ENCODE results near the gene MYO3B. TPM values are rescaled to one million over a fixed set of nuclear protein-coding genes. Genes with fewer than 3 reads are reported as not detected.

Gene MYO3B
- total RNA-seq, 4 donors from 2014 or later = 0.48 TPM; not detected in 3

DNA sequence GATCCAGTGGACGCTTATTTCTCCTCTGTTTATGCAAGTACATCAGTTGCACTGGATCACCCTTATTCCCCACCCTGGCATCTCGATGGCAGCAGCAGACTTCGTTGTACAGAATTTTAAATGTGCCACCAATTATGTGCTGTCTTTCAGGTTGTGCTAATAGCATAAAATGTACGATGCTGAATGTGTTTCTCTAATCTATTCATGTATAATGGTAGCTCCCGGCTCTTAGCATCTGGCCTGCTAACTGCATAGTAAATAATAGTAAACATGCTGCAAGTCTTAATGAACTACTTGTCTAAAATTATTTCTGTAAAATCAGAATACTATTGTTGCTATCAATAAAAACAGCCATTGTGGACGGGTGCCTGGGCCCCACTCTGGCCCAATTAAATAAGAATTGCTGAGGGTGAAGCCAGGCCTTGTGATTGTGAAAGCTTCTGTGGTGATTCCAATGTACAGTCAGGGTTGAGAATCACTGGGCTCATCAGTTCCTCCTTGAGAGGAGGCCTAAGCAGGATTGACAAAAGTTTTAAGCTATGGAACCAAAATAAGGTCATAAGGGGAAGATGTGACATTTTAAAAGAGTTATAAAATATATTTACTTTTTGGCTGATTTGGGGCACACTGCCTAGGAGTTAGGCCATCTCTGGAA lies 14.4 kb upstream of the MYO3B start:
- intact Hi-C loops (cut with DNase I; ENCODE audit: low total_unique reads) (no loop called here), in situ Hi-C loops (cut with MboI; ENCODE audit: low pct_ligation_motif_present in 1 of 4, low pct_unique_long_range_greater_than_20kb in 1 of 4, low sequenced_read_pairs in 3 of 4) (no loop called here)
- Histone ChIP-seq H3K4me1 (no peaks in the 10 kb centered on the region), H3K9me3 (no peaks in the 10 kb centered on the region), H3K27ac (no peak overlapping the region), H3K27me3 (no peaks in the 10 kb centered on the region), H3K36me3 (no peaks in the 10 kb centered on the region), H3K4me3 (no peak overlapping the region)
- TF ChIP-seq, protein P1, sequence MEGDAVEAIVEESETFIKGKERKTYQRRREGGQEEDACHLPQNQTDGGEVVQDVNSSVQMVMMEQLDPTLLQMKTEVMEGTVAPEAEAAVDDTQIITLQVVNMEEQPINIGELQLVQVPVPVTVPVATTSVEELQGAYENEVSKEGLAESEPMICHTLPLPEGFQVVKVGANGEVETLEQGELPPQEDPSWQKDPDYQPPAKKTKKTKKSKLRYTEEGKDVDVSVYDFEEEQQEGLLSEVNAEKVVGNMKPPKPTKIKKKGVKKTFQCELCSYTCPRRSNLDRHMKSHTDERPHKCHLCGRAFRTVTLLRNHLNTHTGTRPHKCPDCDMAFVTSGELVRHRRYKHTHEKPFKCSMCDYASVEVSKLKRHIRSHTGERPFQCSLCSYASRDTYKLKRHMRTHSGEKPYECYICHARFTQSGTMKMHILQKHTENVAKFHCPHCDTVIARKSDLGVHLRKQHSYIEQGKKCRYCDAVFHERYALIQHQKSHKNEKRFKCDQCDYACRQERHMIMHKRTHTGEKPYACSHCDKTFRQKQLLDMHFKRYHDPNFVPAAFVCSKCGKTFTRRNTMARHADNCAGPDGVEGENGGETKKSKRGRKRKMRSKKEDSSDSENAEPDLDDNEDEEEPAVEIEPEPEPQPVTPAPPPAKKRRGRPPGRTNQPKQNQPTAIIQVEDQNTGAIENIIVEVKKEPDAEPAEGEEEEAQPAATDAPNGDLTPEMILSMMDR (IDR thresholded peaks at IDR 0.05) = no peak
- TF ChIP-seq POLR2AphosphoS5 (IDR thresholded peaks at IDR 0.05) = no peak
- TF ChIP-seq EP300 (IDR thresholded peaks at IDR 0.05; ENCODE audit: low read depth) = no peak
- no peak for TF ChIP-seq POLR2A (IDR thresholded peaks at IDR 0.05)
- DNase-seq = no peak
- 78 to 89% methylated on average over 3 to 6 of the region's 6 CpGs for WGBS, 2 donors (ENCODE audit: low coverage in 1 of 2)

DNA sequence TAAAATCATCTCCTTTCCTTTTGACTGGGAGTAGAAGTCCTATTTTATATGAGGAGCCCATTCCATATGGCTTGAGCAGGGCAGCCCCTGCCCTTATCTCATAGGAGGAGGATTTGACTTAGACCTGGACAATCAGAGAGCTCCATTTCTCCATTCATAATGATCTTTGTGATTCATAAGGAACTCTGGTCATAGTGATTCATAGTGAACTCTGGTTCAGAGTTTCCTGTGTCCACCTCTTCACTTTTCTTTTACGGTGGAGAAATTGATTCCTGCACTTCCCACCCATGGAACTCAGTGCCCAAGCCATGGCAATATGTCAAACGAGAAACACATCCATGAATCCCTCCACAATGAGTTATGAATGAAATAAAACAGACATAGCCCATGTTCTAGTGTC lies 12.8 kb upstream of the MYO3B start:
- intact Hi-C loops (cut with DNase I; ENCODE audit: low total_unique reads) (no loop called here), in situ Hi-C loops (cut with MboI; ENCODE audit: low pct_ligation_motif_present in 1 of 4, low pct_unique_long_range_greater_than_20kb in 1 of 4, low sequenced_read_pairs in 3 of 4) (no loop called here)
- H3K4me1 ChIP-seq = no peaks in the 10 kb centered on the region
- no peak overlapping the region for H3K27ac ChIP-seq
- H3K4me3 ChIP-seq = no peak overlapping the region
- 71% methylated on average over 2 of the region's 2 CpGs for WGBS, 2 donors (ENCODE audit: low coverage in 1 of 2)
- no peaks in the 10 kb centered on the region for H3K9me3 ChIP-seq
- no peaks in the 10 kb centered on the region for H3K36me3 ChIP-seq
- DNase-seq = no peak
- TF ChIP-seq, protein P1 (IDR thresholded peaks at IDR 0.05) = no peak
- TF ChIP-seq EP300 (IDR thresholded peaks at IDR 0.05; ENCODE audit: low read depth) (no peak), POLR2A (IDR thresholded peaks at IDR 0.05) (no peak), POLR2AphosphoS5 (IDR thresholded peaks at IDR 0.05) (no peak)
- no peaks in the 10 kb centered on the region for H3K27me3 ChIP-seq

DNA sequence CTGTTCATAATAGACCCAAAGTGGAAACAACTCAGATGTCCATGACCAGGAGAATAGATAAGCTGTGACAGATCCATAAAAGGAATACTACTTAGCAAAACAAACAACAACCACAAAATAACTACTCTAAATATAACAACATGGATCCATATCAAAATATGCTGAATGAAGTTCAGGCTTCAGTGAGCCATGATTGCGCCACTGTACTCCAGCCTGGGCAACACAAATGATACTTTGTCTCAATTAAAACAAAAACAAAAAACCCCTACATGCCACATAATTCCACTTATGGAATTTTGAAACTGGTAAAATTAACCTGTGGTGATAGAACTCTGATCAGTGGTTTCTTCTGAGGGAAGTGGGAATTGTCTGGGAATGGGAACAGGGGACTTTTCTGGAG lies 11.2 kb upstream of the MYO3B start:
- in situ Hi-C loops (cut with MboI; ENCODE audit: low pct_ligation_motif_present in 1 of 4, low pct_unique_long_range_greater_than_20kb in 1 of 4, low sequenced_read_pairs in 3 of 4) (no loop called here), intact Hi-C loops (cut with DNase I; ENCODE audit: low total_unique reads) (no loop called here)
- TF ChIP-seq, protein P1 (IDR thresholded peaks at IDR 0.05) = no peak
- TF ChIP-seq POLR2A (IDR thresholded peaks at IDR 0.05) (no peak), POLR2AphosphoS5 (IDR thresholded peaks at IDR 0.05) (no peak), EP300 (IDR thresholded peaks at IDR 0.05; ENCODE audit: low read depth) (no peak)
- WGBS, 2 donors (ENCODE audit: low coverage in 1 of 2) = 92 to 100% methylated on average over 1 of the region's 1 CpG
- Histone ChIP-seq H3K4me1 (no peaks in the 10 kb centered on the region), H3K27ac (no peak overlapping the region), H3K9me3 (no peaks in the 10 kb centered on the region), H3K27me3 (no peaks in the 10 kb centered on the region), H3K36me3 (no peaks in the 10 kb centered on the region), H3K4me3 (no peak overlapping the region)
- DNase-seq = no peak

DNA sequence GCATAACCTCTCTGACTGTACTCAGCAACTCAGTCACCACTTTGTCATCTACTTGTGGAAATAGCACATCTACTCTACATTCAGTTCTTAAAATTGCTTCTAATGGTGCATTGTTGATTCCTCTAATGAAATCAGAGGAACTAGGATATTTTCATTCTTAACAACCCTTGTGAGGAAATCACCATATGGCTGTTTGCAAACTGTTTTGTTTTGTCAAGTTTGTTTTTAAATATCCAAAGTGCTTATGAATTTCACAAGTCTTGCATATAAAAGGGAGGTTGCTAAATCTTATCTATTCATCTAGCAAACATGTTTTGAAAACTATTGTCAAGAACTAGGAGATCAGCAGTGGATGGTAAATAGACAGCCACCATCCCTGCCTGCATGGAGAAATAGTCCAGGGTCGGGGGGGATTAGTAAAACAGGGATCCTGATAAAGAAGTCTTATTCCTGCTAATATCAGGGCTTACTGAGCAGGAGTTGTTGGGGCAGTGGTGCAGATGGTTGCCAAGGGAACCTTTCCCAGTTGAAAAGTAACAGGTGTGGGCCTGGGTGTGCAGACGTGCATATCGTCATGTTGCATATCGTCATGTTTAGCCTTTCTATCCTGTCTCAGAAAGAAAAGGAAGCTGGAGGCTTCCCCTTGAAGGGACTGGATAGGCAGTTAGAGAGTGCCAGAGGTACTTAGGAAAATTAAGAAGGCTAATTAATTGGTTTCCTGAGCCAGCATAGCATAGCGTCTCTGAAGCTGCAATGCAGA lies 7.5 kb upstream of the MYO3B start:
- Histone ChIP-seq H3K4me1 (no peaks in the 10 kb centered on the region), H3K4me3 (no peak overlapping the region), H3K36me3 (no peaks in the 10 kb centered on the region), H3K9me3 (no peaks in the 10 kb centered on the region), H3K27me3 (no peaks in the 10 kb centered on the region), H3K27ac (no peak overlapping the region)
- in situ Hi-C loops (cut with MboI; ENCODE audit: low pct_ligation_motif_present in 1 of 4, low pct_unique_long_range_greater_than_20kb in 1 of 4, low sequenced_read_pairs in 3 of 4) = no loop called here
- no peak for DNase-seq
- intact Hi-C loops (cut with DNase I; ENCODE audit: low total_unique reads) = no loop called here
- TF ChIP-seq POLR2AphosphoS5 (IDR thresholded peaks at IDR 0.05) = no peak
- no peak for TF ChIP-seq EP300 (IDR thresholded peaks at IDR 0.05; ENCODE audit: low read depth)
- TF ChIP-seq, protein P1 (IDR thresholded peaks at IDR 0.05) = no peak
- no peak for TF ChIP-seq POLR2A (IDR thresholded peaks at IDR 0.05)
- WGBS, 2 donors (ENCODE audit: low coverage in 1 of 2) = 68 to 75% methylated on average over 4 to 5 of the region's 5 CpGs
